Activated T-cell treated with anti-CD3 and anti-CD28 coated beads, Interleukin-2, amount 50 U/mL, for 72 hours (primary cell): ENCODE results near the gene SEMA4C. TPM values are rescaled to one million over a fixed set of nuclear protein-coding genes. Genes with fewer than 3 reads are reported as not detected.

ENCODE experiments used
- ATAC-seq, 2 donors: fragments of 150-1000 bp; cut with Tn5 transposase; replicated peaks in 1 of 2; 2 replicates each; pipeline ENCODE4 v1.10.0; 2021; ENCODE audit warnings: moderate library complexity in 2 of 2, mild to moderate bottlenecking in 1 of 2
- DNase-seq, 2 donors: peaks; one replicate each; pipeline ENCODE4 v3.0.0; 2021 to 2022; ENCODE audit warnings: mixed read lengths in 1 of 2
- H3K27ac Mint-ChIP-seq: one replicate; pipeline ENCODE4 v1.8.0; 2022; ENCODE audit warnings: mild to moderate bottlenecking, moderate library complexity, mixed read lengths
- H3K27me3 Mint-ChIP-seq: one replicate; pipeline ENCODE4 v1.8.0; 2022; ENCODE audit warnings: low read depth, mixed read lengths
- H3K36me3 Mint-ChIP-seq, 2 donors: one replicate each; pipeline ENCODE4 v1.8.0; 2022; ENCODE audit warnings: mixed read lengths in 2 of 2, mild to moderate bottlenecking in 1 of 2; ENCODE audit not compliant: insufficient read depth in 2 of 2
- H3K4me1 Mint-ChIP-seq: one replicate; pipeline ENCODE4 v1.8.0; 2022; ENCODE audit warnings: low read depth, mixed read lengths
- H3K4me3 Mint-ChIP-seq, 2 donors: one replicate each; pipeline ENCODE4 v1.8.0; 2022; ENCODE audit warnings: mild to moderate bottlenecking in 2 of 2, mixed read lengths in 2 of 2, moderate library complexity in 2 of 2
- H3K9me3 Mint-ChIP-seq, 2 donors: one replicate each; pipeline ENCODE4 v1.8.0; 2022; ENCODE audit warnings: mixed read lengths in 2 of 2
- total RNA-seq, 2 donors: library from RNA; stranded (reverse); gene quantifications; one replicate each; pipeline ENCODE4 v1.2.3, GENCODE V29; 2022

Gene SEMA4C
- total RNA-seq, 2 donors from 2014 or later = 16.0 to 22.2 TPM

- no peak overlapping the region for H3K27ac Mint-ChIP-seq
- no peak overlapping the region for H3K4me3 Mint-ChIP-seq
- DNase-seq = no peak
- no peaks in the 10 kb centered on the region for H3K4me1 Mint-ChIP-seq
- H3K9me3 Mint-ChIP-seq = no peaks in the 10 kb centered on the region
- H3K27me3 Mint-ChIP-seq = no peaks in the 10 kb centered on the region
- H3K36me3 Mint-ChIP-seq = peaks cover 4 to 17% of the 10 kb centered on the region in 2 donors
- ATAC-seq = no peak
Observed at GRCh38 chr2:96831679-96832078, 38.2 kb downstream of the SEMA4C start.

- Mint-ChIP-seq H3K4me1 (no peaks in the 10 kb centered on the region), H3K36me3 (peaks cover 4 to 17% of the 10 kb centered on the region in 2 donors), H3K27ac (peak overlapping the region; percentile 74), H3K27me3 (no peaks in the 10 kb centered on the region), H3K4me3 (no peak overlapping the region), H3K9me3 (no peaks in the 10 kb centered on the region)
- no peak for ATAC-seq
- DNase-seq = no peak
Observed at GRCh38 chr2:96830044-96830562, 39.8 kb downstream of the SEMA4C start.

DNA sequence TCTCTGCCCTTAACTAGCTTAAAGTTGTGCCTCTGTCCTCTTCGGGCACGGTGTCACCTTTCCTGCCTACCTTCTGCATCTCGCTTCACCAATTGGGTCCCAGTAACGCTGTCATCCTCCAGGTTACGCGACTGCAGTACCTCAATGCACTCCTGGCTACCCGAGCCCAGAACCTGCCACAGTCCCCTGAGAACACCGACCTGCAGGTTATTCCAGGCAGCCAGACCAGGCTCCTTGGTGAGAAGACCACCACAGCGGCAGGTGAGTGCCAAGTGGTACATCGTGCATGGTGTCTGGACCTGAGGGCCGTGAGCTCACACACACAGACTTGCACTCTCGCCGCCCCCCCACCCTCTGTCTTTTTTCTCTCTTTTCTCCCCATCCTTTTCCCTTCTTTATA lies 41.0 kb downstream of the SEMA4C start:
- Mint-ChIP-seq H3K9me3 (no peaks in the 10 kb centered on the region), H3K27me3 (no peaks in the 10 kb centered on the region), H3K27ac (no peak overlapping the region), H3K36me3 (peaks cover 4 to 17% of the 10 kb centered on the region in 2 donors), H3K4me3 (no peak overlapping the region), H3K4me1 (no peaks in the 10 kb centered on the region)
- no peak for DNase-seq
- no peak for ATAC-seq

GRCh38 chr2:96828436-96828835 lies 41.4 kb downstream of the SEMA4C start:
- H3K27ac Mint-ChIP-seq = no peak overlapping the region
- H3K4me1 Mint-ChIP-seq = no peaks in the 10 kb centered on the region
- H3K4me3 Mint-ChIP-seq = no peak overlapping the region
- DNase-seq = no peak
- no peaks in the 10 kb centered on the region for H3K27me3 Mint-ChIP-seq
- no peaks in the 10 kb centered on the region for H3K9me3 Mint-ChIP-seq
- ATAC-seq = no peak
- H3K36me3 Mint-ChIP-seq = peaks cover 4 to 15% of the 10 kb centered on the region in 2 donors

- Mint-ChIP-seq H3K36me3 (peaks cover 4 to 12% of the 10 kb centered on the region in 2 donors), H3K4me1 (no peaks in the 10 kb centered on the region), H3K4me3 (no peak overlapping the region), H3K27me3 (no peaks in the 10 kb centered on the region), H3K27ac (no peak overlapping the region), H3K9me3 (no peaks in the 10 kb centered on the region)
- ATAC-seq (no peak), DNase-seq (no peak)
Observed at GRCh38 chr2:96826546-96827278, 43.2 kb downstream of the SEMA4C start.

GRCh38 chr2:96825057-96825456 lies 44.8 kb downstream of the SEMA4C start:
- H3K9me3 Mint-ChIP-seq = no peaks in the 10 kb centered on the region
- H3K27ac Mint-ChIP-seq = no peak overlapping the region
- DNase-seq = no peak
- peaks cover 4 to 12% of the 10 kb centered on the region in 2 donors for H3K36me3 Mint-ChIP-seq
- no peak for ATAC-seq
- H3K27me3 Mint-ChIP-seq = no peaks in the 10 kb centered on the region
- H3K4me1 Mint-ChIP-seq = peaks cover 15% of the 10 kb centered on the region
- H3K4me3 Mint-ChIP-seq = no peak overlapping the region

DNA sequence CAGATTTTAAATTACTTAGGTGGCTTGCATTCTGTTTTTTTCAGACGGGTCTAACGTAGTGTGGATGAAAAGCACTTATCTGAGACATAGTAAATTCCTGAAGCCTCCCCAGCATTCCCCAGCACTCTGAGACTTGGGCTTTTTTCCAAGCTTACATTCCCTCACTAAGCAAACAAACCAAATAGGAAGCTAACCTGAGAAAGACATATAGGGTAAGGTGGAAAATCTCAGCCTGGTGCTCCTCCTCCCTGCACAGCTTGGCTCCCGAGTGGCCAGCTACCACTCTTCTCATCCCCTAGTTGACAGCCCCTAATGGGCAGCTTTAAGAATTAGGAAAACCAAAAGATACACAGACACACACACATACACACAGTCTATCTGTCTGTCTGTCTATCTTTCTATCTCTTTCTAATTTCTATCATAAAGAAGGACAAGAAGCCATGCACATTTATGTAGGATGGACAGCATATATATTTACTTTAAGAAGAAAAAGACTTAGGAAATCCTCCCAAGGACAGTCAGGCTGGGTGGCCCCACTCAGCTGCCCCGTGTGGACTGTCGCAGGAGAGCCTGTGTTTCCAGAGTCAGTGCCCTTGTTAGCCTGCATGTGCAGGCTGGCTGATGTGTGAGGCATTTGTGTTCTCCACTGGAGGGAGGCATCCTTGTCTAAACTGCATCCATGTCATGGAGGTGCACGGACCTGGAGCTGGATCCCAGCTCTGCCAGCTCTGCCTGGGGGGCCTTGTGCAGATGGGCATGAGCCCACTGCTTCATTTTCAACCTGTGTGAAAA lies 45.6 kb downstream of the SEMA4C start:
- H3K4me3 Mint-ChIP-seq = no peak overlapping the region
- no peak for ATAC-seq
- peaks cover 0 to 8% of the 10 kb centered on the region in 2 donors for H3K36me3 Mint-ChIP-seq
- H3K27ac Mint-ChIP-seq = no peak overlapping the region
- H3K27me3 Mint-ChIP-seq = no peaks in the 10 kb centered on the region
- no peak for DNase-seq
- H3K9me3 Mint-ChIP-seq = no peaks in the 10 kb centered on the region
- peaks cover 23% of the 10 kb centered on the region for H3K4me1 Mint-ChIP-seq

DNA sequence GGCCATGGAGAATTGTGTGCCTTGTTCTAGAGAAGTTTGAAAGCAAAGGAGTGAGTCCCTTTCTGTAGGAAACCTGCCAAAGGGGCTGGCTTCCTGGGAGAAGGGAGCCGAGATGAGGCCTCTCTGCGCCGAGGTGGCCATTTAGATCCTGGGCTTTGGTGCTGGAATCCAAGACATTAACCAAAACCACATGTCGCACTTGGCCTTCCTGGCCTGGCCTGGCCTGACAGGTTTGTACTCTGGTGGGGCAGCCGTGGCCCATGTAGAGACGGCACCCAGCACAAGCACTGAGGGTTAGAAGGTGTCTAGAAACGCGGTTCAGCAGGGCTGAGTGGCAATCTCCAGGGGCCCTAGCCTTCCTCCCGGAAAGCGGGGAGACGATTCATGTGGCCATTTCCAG lies 46.7 kb downstream of the SEMA4C start:
- Mint-ChIP-seq H3K9me3 (no peaks in the 10 kb centered on the region), H3K36me3 (peaks cover 4 to 6% of the 10 kb centered on the region in 2 donors), H3K4me1 (peaks cover 34% of the 10 kb centered on the region), H3K4me3 (no peak overlapping the region), H3K27ac (no peak overlapping the region), H3K27me3 (no peaks in the 10 kb centered on the region)
- ATAC-seq (no peak), DNase-seq (no peak)

DNA sequence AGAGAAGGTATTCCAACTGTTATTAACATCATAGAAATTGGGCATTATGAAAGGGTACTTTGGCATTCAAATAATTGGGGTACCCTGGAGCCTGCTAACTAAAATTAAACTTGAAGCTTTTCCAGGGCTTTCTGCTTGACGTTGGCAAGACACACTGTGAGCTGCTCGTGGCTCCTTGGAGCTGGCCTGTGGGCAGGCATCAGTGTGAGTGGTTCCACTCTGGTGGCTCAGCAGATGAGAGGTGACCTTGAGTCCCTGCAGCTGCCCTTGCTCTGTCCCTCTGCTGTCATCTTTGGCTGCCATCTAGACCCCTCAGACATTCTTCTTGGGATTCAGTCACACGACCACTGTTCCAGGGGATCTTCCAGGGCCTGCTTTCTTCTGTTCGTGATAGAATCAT lies 47.1 kb downstream of the SEMA4C start:
- H3K36me3 Mint-ChIP-seq = peaks cover 4 to 6% of the 10 kb centered on the region in 2 donors
- no peaks in the 10 kb centered on the region for H3K27me3 Mint-ChIP-seq
- H3K4me1 Mint-ChIP-seq = peaks cover 38% of the 10 kb centered on the region
- H3K27ac Mint-ChIP-seq = no peak overlapping the region
- no peak for ATAC-seq
- H3K4me3 Mint-ChIP-seq = no peak overlapping the region
- DNase-seq = no peak
- no peaks in the 10 kb centered on the region for H3K9me3 Mint-ChIP-seq

DNA sequence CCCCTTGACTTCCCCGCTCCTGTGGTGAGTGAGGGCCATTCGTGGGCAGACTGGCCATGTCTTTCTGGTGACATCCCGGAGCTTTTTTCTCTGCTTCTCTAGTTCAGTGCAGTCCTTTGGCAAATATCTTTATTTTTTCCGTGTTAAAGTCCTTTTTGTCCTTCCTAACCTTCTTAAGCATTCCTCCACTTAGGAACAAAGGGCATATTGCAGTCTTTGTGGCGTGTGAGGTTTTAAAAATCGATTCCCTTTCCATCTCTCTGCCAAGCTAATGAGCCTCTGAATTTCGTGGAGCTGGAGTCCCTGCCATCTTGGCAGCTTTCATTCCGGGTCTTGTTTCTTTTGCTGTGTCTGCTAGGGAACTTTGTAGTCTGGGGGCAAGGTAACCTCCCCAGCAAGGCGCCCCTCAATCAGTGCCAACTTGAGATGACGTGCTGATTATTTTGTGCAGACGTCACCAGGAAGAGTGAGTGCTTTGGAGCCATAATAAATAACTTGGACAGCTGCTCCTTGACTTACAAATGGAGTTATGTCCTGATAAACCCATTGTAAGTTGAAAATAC lies 48.7 kb downstream of the SEMA4C start:
- Mint-ChIP-seq H3K4me1 (peaks cover 44% of the 10 kb centered on the region), H3K9me3 (no peaks in the 10 kb centered on the region), H3K4me3 (peak overlapping the region in 1 of 2 donors; percentile 19), H3K27me3 (no peaks in the 10 kb centered on the region), H3K27ac (no peak overlapping the region), H3K36me3 (peaks cover 4 to 7% of the 10 kb centered on the region in 2 donors)
- ATAC-seq = no peak
- DNase-seq = no peak

DNA sequence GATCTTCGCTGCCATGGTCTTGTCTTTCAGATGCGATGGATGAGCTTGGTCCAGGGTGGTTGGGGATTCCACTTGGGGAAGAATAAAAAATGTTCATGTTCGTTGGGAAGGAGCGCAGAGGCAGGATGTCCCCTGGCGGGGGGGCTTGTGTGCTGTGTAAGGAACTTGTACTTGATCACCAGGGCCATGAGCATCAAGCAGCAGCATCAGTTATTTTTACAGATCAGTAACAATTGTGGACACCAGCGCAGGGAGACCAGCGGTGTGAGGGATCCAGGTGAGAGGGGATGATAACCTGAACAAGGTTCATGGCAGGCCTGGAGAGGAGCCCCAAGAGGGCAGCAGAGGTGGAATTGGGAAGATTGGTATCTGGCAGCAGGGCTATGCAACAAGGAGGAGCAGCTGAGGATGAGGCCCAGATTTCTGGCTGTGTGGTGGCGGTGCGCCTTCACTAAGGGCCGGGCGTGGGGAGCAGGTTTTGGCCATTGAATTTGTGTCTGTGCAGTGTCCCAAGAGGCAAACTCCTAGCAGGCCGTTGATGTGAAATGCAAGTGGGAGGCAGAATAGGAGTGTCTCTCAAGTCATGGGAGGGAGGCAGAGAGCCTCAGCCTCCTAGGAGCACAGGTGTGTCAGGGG lies 49.9 kb downstream of the SEMA4C start:
- Mint-ChIP-seq H3K27ac (peak overlapping the region; percentile 12), H3K36me3 (peaks cover 4 to 7% of the 10 kb centered on the region in 2 donors), H3K27me3 (no peaks in the 10 kb centered on the region), H3K9me3 (no peaks in the 10 kb centered on the region), H3K4me3 (peak overlapping the region; percentile 4 to 87), H3K4me1 (peaks cover 49% of the 10 kb centered on the region)
- DNase-seq (no peak), ATAC-seq (no peak)

DNA sequence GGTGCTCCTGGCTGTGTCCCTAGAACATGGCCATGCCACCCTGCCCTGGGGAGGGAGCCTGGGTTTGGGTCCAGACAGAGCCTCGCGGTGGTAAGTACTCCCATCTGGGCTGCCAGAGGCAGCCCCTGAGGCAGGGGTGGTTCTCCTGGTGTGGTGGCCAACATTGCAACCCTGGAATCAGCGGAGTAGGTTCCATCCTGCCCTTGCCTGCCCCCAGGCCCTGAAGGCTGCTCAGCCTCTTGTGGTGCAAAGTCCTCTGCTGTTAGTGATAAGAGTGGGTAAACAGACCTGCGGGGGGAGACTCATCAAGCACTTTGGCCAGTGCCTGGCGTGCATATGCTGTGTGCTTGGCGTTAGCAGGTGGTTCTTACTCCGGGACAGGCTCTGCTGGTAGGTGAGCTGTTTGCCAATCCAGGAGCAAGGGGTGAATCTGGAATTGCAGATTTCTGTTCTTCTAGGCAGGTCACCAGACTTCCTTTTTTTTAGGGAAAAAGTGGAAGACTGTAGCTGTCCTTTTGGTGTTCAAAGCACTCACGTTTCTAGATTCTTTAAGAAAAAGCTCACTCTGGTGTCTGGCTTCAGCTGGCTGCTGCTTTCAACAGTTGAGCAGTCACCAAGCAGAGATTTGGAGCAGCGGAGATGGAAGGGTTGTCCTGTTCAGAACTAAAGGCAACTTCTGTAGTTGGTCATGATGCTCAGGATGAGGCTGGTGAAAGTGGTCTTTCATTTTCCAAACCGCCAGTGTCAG lies 50.6 kb downstream of the SEMA4C start:
- DNase-seq (no peak), ATAC-seq (no peak)
- peak overlapping the region; percentile 12 for H3K27ac Mint-ChIP-seq
- H3K36me3 Mint-ChIP-seq = peaks cover 4 to 7% of the 10 kb centered on the region in 2 donors
- no peaks in the 10 kb centered on the region for H3K27me3 Mint-ChIP-seq
- H3K4me3 Mint-ChIP-seq = peak overlapping the region; percentile 75 to 87
- H3K9me3 Mint-ChIP-seq = no peaks in the 10 kb centered on the region
- peaks cover 52% of the 10 kb centered on the region for H3K4me1 Mint-ChIP-seq
